ENCODE measurements around the gene TAF3. TPM values are rescaled to one million over a fixed set of nuclear protein-coding genes. Genes with fewer than 3 reads are reported as not detected.
A peak's percentile ranks its signal among the peaks of the same experiment; 100 is the strongest.

TAF3 gene
- total RNA-seq, 2 experiments from 2014 or later = 13.9 to 16.4 TPM

- POLR2A ChIA-PET = interaction anchor here (1.0 kb wide), 1 partner anchor 235 kb away, joined by 4 read pairs; no protein-coding TSS in a partner anchor
- H3K27ac Mint-ChIP-seq = peak overlapping the region; percentile 39
- peak overlapping the region; percentile 97 for H3K4me3 Mint-ChIP-seq
- CTCF ChIA-PET = interaction anchor here (0.9 to 1.0 kb wide), 2 partner anchors 20 to 87 kb away, joined by 3 to 4 read pairs; no protein-coding TSS in a partner anchor
- no peak for DNase-seq
- H3K4me1 Mint-ChIP-seq = peaks cover 31% of the 10 kb centered on the region
- H3K9me3 Mint-ChIP-seq = no peaks in the 10 kb centered on the region
- H3K36me3 Mint-ChIP-seq (ENCODE audit: low read depth) = peaks cover 27% of the 10 kb centered on the region
- peaks cover 33% of the 10 kb centered on the region for H3K27me3 Mint-ChIP-seq
Measured at GRCh38 chr10:8052956-8053445, 234.7 kb downstream of the TAF3 start.

- Mint-ChIP-seq H3K4me1 (peaks cover 35% of the 10 kb centered on the region), H3K9me3 (no peaks in the 10 kb centered on the region), H3K27me3 (peaks cover 27% of the 10 kb centered on the region), H3K36me3 (ENCODE audit: low read depth) (peaks cover 33% of the 10 kb centered on the region), H3K27ac (peak overlapping the region; percentile 98), H3K4me3 (peak overlapping the region; percentile 97)
- peak; percentile 94 for DNase-seq
- ChIA-PET POLR2A (interaction anchor here (0.6 to 1.0 kb wide), 2 partner anchors 17 to 236 kb away, joined by 4 read pairs; no protein-coding TSS in a partner anchor), CTCF (interaction anchor here (0.6 to 1.5 kb wide), 2 partner anchors 11 to 205 kb away, joined by 3 read pairs; no protein-coding TSS in a partner anchor)
Measured at GRCh38 chr10:8053446-8054243, 235.3 kb downstream of the TAF3 start.

GRCh38 chr10:8054244-8054493 is 235.9 kb downstream of the TAF3 start:
- DNase-seq = no peak
- H3K27ac Mint-ChIP-seq = peak overlapping the region; percentile 98
- H3K4me3 Mint-ChIP-seq = peak overlapping the region; percentile 97
- H3K27me3 Mint-ChIP-seq = peaks cover 21% of the 10 kb centered on the region
- peaks cover 35% of the 10 kb centered on the region for H3K4me1 Mint-ChIP-seq
- H3K9me3 Mint-ChIP-seq = no peaks in the 10 kb centered on the region
- peaks cover 39% of the 10 kb centered on the region for H3K36me3 Mint-ChIP-seq (ENCODE audit: low read depth)
- POLR2A ChIA-PET = interaction anchor here (0.6 kb wide), 1 partner anchor 17 kb away, joined by 4 read pairs; no protein-coding TSS in a partner anchor
- CTCF ChIA-PET = interaction anchor here (0.6 to 1.5 kb wide), 2 partner anchors 10 to 204 kb away, joined by 3 read pairs; no protein-coding TSS in a partner anchor

- peak within 1 kb of the TSS; percentile 99 for H3K27ac Mint-ChIP-seq
- H3K9me3 Mint-ChIP-seq = no peaks in the 10 kb centered on the region
- peaks cover 20% of the 10 kb centered on the region for H3K27me3 Mint-ChIP-seq
- POLR2A ChIA-PET = interaction anchor here (0.6 kb wide), 1 partner anchor 18 kb away, joined by 4 read pairs; no protein-coding TSS in a partner anchor
- H3K4me3 Mint-ChIP-seq = peak within 1 kb of the TSS; percentile 97
- peaks cover 44% of the 10 kb centered on the region for H3K36me3 Mint-ChIP-seq (ENCODE audit: low read depth)
- peak; percentile 90 for DNase-seq
- CTCF ChIA-PET = interaction anchor here (0.6 to 1.5 kb wide), 2 partner anchors 10 to 204 kb away, joined by 3 read pairs; no protein-coding TSS in a partner anchor
- H3K4me1 Mint-ChIP-seq = peaks cover 40% of the 10 kb centered on the region
Measured at GRCh38 chr10:8054494-8055407, 236.4 kb downstream of the TAF3 start, which contains the start of gene GATA3. Gene GATA3 (plus strand): TSS chr10:8054688. CDS start chr10:8055656, 968 bp downstream.

- Mint-ChIP-seq H3K27ac (peak overlapping the region; percentile 99), H3K4me1 (peaks cover 47% of the 10 kb centered on the region), H3K36me3 (ENCODE audit: low read depth) (peaks cover 54% of the 10 kb centered on the region), H3K27me3 (peaks cover 16% of the 10 kb centered on the region), H3K9me3 (no peaks in the 10 kb centered on the region), H3K4me3 (peak overlapping the region; percentile 97)
- ChIA-PET POLR2A (no interaction called here), CTCF (interaction anchor here (1.4 kb wide), 1 partner anchor 12 kb away, joined by 3 read pairs; no protein-coding TSS in a partner anchor)
- DNase-seq = peak; percentile 57
Measured at GRCh38 chr10:8055420-8056349, 237.4 kb downstream of the TAF3 start.

- peak overlapping the region; percentile 97 for H3K4me3 Mint-ChIP-seq
- peaks cover 16% of the 10 kb centered on the region for H3K27me3 Mint-ChIP-seq
- DNase-seq = no peak
- peaks cover 54% of the 10 kb centered on the region for H3K4me1 Mint-ChIP-seq
- H3K27ac Mint-ChIP-seq = peak overlapping the region; percentile 99
- CTCF ChIA-PET = interaction anchor here (1.4 kb wide), 1 partner anchor 11 kb away, joined by 3 read pairs; no protein-coding TSS in a partner anchor
- no peaks in the 10 kb centered on the region for H3K9me3 Mint-ChIP-seq
- POLR2A ChIA-PET = no interaction called here
- peaks cover 61% of the 10 kb centered on the region for H3K36me3 Mint-ChIP-seq (ENCODE audit: low read depth)
Measured at GRCh38 chr10:8056378-8056777, 238.1 kb downstream of the TAF3 start.

GRCh38 chr10:8056871-8057331 is 238.6 kb downstream of the TAF3 start:
- no peaks in the 10 kb centered on the region for H3K9me3 Mint-ChIP-seq
- peaks cover 14% of the 10 kb centered on the region for H3K27me3 Mint-ChIP-seq
- H3K36me3 Mint-ChIP-seq (ENCODE audit: low read depth) = peaks cover 65% of the 10 kb centered on the region
- H3K27ac Mint-ChIP-seq = peak overlapping the region; percentile 99
- peak; percentile 60 for DNase-seq
- CTCF ChIA-PET = interaction anchor here (1.1 to 1.4 kb wide), 2 partner anchors 11 to 12 kb away, joined by 3 read pairs; no protein-coding TSS in a partner anchor
- peak overlapping the region; percentile 97 for H3K4me3 Mint-ChIP-seq
- H3K4me1 Mint-ChIP-seq = peaks cover 58% of the 10 kb centered on the region
- POLR2A ChIA-PET = interaction anchor here (0.6 kb wide), 1 partner anchor 169 kb away, joined by 3 read pairs; no protein-coding TSS in a partner anchor

GRCh38 chr10:8057636-8058273 is 239.4 kb downstream of the TAF3 start:
- H3K36me3 Mint-ChIP-seq (ENCODE audit: low read depth) = peaks cover 69% of the 10 kb centered on the region
- peak overlapping the region; percentile 99 for H3K27ac Mint-ChIP-seq
- ChIA-PET POLR2A (interaction anchor here (0.6 kb wide), 1 partner anchor 168 kb away, joined by 3 read pairs; no protein-coding TSS in a partner anchor), CTCF (interaction anchor here (1.1 kb wide), 1 partner anchor 12 kb away, joined by 3 read pairs; no protein-coding TSS in a partner anchor)
- no peaks in the 10 kb centered on the region for H3K9me3 Mint-ChIP-seq
- peaks cover 5% of the 10 kb centered on the region for H3K27me3 Mint-ChIP-seq
- peak overlapping the region; percentile 97 for H3K4me3 Mint-ChIP-seq
- DNase-seq = no peak
- H3K4me1 Mint-ChIP-seq = peaks cover 58% of the 10 kb centered on the region

- H3K4me3 Mint-ChIP-seq = peak overlapping the region; percentile 97
- peaks cover 59% of the 10 kb centered on the region for H3K4me1 Mint-ChIP-seq
- H3K9me3 Mint-ChIP-seq = no peaks in the 10 kb centered on the region
- no peaks in the 10 kb centered on the region for H3K27me3 Mint-ChIP-seq
- DNase-seq = no peak
- H3K36me3 Mint-ChIP-seq (ENCODE audit: low read depth) = peaks cover 76% of the 10 kb centered on the region
- POLR2A ChIA-PET = no interaction called here
- peak overlapping the region; percentile 99 for H3K27ac Mint-ChIP-seq
- CTCF ChIA-PET = interaction anchor here (0.6 to 2.1 kb wide), 4 partner anchors 13 to 273 kb away, joined by 3 to 7 read pairs (median 4); no protein-coding TSS in a partner anchor
Measured at GRCh38 chr10:8058274-8059111, 240.2 kb downstream of the TAF3 start.

GRCh38 chr10:8059191-8059936 is 241.1 kb downstream of the TAF3 start:
- Mint-ChIP-seq H3K4me1 (peaks cover 67% of the 10 kb centered on the region), H3K27me3 (no peaks in the 10 kb centered on the region), H3K4me3 (peak overlapping the region; percentile 97), H3K36me3 (ENCODE audit: low read depth) (peaks cover 84% of the 10 kb centered on the region), H3K9me3 (no peaks in the 10 kb centered on the region), H3K27ac (peak overlapping the region; percentile 99)
- ChIA-PET CTCF (interaction anchor here (0.7 to 2.6 kb wide), 10 partner anchors 12 to 729 kb away, joined by 3 to 9 read pairs (median 4); no protein-coding TSS in a partner anchor), POLR2A (interaction anchor here (1.0 to 1.1 kb wide), 2 partner anchors 266 to 273 kb away, joined by 3 to 5 read pairs; no protein-coding TSS in a partner anchor)
- no peak for DNase-seq
